Rectal smooth muscle tissue (tissue), 1 donor: ENCODE data around the gene RNF26.
A peak's percentile ranks its signal among the peaks of the same experiment; 100 is the strongest.

Experiments used
- H3K27ac ChIP-seq: one replicate; pipeline ENCODE4 v1.7.0; 2013; ENCODE audit warnings: low read depth, low read length, inconsistent platforms
- H3K27me3 ChIP-seq: one replicate; pipeline ENCODE4 v1.7.0; 2013; ENCODE audit warnings: low read length; ENCODE audit not compliant: control insufficient read depth, insufficient read depth
- H3K36me3 ChIP-seq: one replicate; pipeline ENCODE4 v1.7.0; 2013; ENCODE audit warnings: low read length; ENCODE audit not compliant: control insufficient read depth, insufficient read depth
- H3K4me1 ChIP-seq: one replicate; pipeline ENCODE4 v1.7.0; 2013; ENCODE audit warnings: low read length; ENCODE audit not compliant: control insufficient read depth, insufficient read depth
- H3K4me3 ChIP-seq: one replicate; pipeline ENCODE4 v1.7.0; 2013; ENCODE audit warnings: low read length
- H3K9ac ChIP-seq: one replicate; pipeline ENCODE4 v1.7.0; 2013; ENCODE audit warnings: low read length

RNF26 gene

DNA sequence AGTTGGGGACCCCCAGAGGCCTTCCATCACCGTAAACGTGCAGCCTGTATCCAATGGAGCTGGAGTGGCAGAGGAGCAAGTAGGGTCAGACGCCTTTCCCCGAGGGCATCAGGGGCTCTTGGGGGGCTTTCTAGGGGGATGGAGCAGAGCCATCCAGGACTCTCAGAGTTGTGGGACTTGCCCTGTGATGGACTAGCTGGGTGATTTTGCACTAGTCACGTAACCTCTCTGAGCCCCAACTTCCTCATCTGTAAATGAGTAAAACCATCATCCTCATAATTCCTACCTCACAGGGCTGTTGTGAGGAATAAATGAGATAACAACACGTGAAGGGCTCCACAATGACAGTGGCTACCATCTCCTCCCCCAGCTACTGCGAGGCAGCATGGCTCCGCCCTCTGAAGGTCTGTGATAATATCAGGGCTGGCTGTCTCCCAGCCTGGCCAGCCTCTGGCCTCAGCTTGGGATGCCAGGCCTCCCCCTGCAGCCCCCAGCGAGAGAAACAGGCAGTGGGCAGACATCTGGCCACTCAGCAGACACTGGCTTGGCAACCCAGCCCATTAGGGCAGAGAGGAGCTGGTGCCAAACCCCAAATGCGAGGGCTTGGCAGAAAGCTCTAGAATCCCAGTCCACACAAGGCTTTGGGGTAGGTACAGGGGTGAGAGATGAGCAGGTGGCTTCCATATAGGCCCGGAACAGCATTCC, 40.5 kb downstream of the RNF26 start:
- Histone ChIP-seq H3K4me3 (no peak overlapping the region), H3K27me3 (no peaks in the 10 kb centered on the region), H3K27ac (peak overlapping the region; percentile 78), H3K4me1 (no peaks in the 10 kb centered on the region), H3K36me3 (no peaks in the 10 kb centered on the region), H3K9ac (no peak overlapping the region)

DNA sequence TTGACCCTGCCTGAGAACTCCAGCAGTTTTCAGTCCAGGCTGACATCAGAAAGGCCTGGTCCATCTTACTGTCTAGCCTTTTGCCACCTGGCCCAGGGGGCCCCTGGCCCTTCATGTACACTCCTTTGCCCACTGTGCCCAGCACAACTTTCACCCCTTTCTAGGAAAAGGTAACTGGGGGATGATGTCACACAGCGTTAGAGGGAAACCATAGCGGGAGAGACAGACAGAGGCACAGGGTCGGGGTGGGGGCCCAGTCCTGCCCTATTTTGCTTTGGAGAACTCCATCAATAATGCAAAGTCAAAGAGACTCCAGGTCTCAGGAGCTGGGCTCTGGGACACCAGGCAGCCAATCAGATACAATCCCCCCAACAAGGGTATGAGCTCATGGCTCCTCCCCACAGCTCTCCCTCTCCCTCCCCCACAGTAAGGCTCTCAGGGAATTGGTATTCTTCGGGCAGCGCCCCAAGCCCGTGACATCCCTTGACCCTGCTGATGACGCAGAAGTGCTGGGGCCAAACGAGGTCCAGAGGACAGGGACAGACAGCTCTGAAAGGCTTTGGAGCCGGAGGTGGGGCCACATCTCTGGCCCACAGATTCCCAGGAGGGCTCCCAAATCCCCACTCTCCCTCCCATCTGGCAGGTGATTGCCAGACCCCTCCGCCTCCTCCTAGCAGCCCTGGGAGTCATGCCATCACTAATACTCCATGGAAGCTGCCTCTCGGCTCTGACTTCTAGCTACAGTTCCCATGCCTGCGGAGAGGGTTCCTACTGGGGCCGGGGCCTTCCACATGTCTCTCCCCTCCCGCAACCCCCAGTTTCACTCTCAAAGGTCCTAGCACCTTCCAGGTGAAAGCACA, 41.2 kb downstream of the RNF26 start:
- no peak overlapping the region for H3K4me3 ChIP-seq
- no peaks in the 10 kb centered on the region for H3K4me1 ChIP-seq
- H3K36me3 ChIP-seq: no peaks in the 10 kb centered on the region
- H3K27me3 ChIP-seq: no peaks in the 10 kb centered on the region
- H3K9ac ChIP-seq: no peak overlapping the region
- peak overlapping the region; percentile 79 for H3K27ac ChIP-seq

DNA sequence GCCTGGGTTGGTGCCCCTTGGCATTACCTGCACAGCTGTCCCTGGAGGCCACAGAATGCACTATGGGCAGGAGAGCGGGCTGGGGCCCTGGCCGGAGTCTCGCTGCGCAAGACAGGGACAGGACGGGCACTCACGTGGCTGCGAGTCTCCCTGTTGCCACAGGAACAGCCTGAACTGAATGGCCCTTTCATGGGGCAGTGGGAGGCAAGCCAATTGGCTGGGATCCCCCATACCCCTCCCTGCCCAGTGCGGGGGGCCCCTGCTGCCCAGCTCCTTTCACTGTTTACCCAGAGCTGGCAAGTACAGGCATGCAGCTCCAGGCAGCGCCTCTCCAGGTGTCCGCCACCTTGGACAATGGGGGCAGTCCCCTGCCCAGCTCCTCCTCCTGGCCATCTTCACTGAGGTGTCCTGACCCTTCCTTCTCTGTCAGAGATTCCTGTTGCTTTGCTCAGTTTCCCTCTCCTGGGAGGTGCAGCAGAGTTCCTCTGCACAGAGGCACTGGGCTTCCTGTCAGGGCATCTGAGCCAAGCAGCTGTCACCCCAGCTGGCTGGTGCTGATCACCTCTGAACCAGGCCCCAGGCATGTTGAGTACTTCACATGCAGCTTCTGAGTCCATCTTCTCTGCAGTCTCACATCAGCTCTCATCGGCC, 42.0 kb downstream of the RNF26 start:
- H3K27me3 ChIP-seq: no peaks in the 10 kb centered on the region
- H3K36me3 ChIP-seq: no peaks in the 10 kb centered on the region
- H3K27ac ChIP-seq: peak overlapping the region; percentile 79
- peaks cover 5% of the 10 kb centered on the region for H3K4me1 ChIP-seq
- no peak overlapping the region for H3K4me3 ChIP-seq
- H3K9ac ChIP-seq: no peak overlapping the region

DNA sequence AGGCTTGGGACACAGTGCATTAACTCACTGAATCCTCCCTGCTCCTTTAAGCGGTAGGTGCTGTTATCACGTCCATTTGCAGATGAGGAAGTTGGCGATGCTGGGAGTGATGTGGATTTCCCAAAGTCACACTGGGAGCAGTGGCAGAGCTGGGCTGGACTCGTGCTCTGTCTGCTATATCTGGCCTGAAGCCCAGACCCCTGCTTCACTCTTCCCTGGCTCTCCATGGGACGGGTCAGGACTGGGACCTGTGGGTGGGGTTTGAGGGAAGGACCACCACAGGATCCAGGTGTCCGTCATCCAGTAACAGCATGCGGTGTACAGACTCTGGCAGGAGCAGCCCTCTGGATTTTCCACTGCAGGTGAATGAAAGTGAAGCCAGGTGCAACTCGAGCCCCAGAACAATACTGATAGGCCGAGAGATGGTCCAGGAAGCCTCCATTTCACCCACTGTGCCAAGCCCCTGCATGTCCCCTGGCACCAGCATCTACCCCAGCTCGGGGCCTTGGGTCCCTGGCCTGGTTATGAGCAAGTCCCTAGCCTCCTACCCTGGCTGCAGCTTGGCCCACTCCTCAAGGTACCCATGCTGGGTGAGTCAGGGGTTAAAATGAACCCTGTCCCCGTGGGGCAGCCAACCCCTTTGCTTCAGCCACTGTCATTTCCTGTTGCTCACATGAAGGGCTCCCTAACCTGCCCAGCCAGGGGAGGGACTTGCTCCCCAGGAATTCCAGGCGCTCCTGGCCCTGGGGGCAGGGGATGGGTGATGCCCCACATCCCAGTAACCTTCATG, 43.0 kb downstream of the RNF26 start:
- H3K36me3 ChIP-seq: no peaks in the 10 kb centered on the region
- H3K27me3 ChIP-seq: no peaks in the 10 kb centered on the region
- no peak overlapping the region for H3K9ac ChIP-seq
- no peak overlapping the region for H3K27ac ChIP-seq
- peaks cover 12% of the 10 kb centered on the region for H3K4me1 ChIP-seq
- H3K4me3 ChIP-seq: no peak overlapping the region

DNA sequence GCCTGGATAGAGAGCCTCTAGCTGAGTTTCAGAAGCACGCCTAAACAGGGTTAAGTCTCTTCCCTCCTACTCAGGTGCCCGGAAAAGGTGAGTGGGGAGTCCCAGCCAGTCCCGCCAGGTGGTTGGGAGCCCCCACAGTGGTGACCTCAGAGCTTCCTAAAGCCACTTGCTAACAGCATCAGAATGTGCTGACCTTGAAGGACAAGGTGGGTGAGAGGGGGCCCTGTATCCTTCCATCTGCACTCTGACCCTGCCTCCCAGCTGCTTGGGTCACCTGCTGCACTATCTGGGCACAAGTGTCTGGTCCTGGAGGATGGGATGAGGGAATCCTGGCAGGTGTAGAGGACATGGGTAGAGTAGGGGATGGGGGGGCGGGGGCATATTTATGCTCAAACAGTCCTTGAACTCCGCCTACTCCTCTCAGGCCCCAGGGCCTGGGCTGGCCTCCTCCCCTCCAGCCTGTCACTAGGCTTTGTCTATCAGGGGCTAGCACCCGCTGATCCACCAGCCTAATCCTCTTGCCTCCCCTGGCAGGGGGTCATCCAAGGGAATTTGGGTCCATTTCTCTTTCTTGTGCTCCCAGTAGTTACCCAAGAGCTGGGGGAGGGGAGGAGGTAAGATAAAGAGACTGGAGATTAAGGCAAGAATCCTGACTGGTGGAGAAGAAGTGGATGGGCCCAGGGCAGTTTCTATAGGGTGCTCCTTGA, 43.8 kb downstream of the RNF26 start:
- no peak overlapping the region for H3K9ac ChIP-seq
- H3K4me1 ChIP-seq: peaks cover 12% of the 10 kb centered on the region
- no peak overlapping the region for H3K4me3 ChIP-seq
- H3K27me3 ChIP-seq: no peaks in the 10 kb centered on the region
- H3K27ac ChIP-seq: no peak overlapping the region
- H3K36me3 ChIP-seq: no peaks in the 10 kb centered on the region

GRCh38 chr11:119378851-119379465, 44.6 kb downstream of the RNF26 start:
- no peaks in the 10 kb centered on the region for H3K36me3 ChIP-seq
- no peaks in the 10 kb centered on the region for H3K27me3 ChIP-seq
- peaks cover 12% of the 10 kb centered on the region for H3K4me1 ChIP-seq
- no peak overlapping the region for H3K9ac ChIP-seq
- no peak overlapping the region for H3K27ac ChIP-seq
- H3K4me3 ChIP-seq: no peak overlapping the region

GRCh38 chr11:119380160-119380826, 46.0 kb downstream of the RNF26 start:
- Histone ChIP-seq H3K27ac (no peak overlapping the region), H3K4me3 (no peak overlapping the region), H3K4me1 (peaks cover 12% of the 10 kb centered on the region), H3K27me3 (no peaks in the 10 kb centered on the region), H3K9ac (no peak overlapping the region), H3K36me3 (no peaks in the 10 kb centered on the region)

DNA sequence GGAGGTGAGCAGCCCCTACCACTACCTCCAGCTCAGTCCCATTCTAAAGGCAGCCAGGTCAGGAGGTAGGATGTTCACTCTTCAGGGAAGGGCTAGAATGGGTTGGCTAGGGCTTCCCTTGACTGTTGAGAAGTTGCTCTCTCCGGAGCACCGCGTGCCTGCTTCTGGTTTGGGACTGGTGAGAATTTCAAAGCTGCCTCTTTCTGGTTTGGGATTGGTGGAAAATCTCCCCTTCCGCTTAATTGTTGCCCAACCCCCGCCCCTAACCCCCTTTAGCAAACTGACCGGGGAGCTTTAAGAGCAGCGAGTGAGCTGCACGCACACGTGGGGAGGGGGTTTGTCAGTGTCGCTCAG, 46.5 kb downstream of the RNF26 start:
- no peaks in the 10 kb centered on the region for H3K27me3 ChIP-seq
- H3K4me3 ChIP-seq: peak overlapping the region; percentile 81
- H3K4me1 ChIP-seq: peaks cover 12% of the 10 kb centered on the region
- peak overlapping the region; percentile 3 for H3K9ac ChIP-seq
- H3K36me3 ChIP-seq: no peaks in the 10 kb centered on the region
- no peak overlapping the region for H3K27ac ChIP-seq

DNA sequence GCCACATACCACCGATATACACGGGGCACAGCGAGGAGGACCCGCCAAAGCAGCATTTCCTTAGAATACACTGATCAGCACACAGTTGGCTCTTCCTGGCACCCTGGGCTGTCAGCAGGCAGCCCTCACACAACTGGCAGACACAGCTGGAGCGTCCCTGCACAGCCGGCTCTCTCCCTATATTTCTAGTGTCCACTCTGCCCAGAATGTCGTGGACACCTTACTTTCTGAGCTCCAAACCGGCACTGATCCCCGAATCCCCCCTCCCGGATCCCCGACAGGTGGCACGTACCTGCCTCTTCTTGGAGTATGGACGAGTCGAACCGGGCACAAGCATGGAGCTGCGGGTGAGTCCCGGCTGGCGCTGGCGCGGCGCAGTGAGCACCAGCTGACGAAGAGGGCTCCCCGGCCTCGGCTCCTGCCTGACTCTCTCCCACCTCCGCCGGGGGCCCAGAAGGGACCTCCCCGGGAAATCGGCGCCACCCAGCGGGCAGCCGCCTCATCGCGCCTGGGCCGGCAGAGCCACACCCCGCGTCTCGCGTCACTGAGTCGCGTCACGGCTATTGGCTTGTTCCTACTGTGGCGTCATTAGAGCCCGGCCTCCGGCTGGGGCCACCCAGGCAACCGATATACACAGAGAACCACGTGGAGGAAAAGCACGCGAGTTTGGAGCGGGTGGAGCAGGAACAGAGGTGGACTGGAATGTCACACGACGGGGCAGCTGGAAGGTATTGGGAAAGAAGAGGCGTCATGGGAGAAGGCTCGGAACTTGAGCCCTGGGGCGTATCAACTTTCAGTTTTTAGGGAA, 47.1 kb downstream of the RNF26 start, which contains the start of gene USP2:
USP2 (minus strand) TSS at position 510 of the 808 bp plus-strand sequence. CDS start 8,210 bp downstream, outside the sequence.
- Histone ChIP-seq H3K4me3 (peak within 1 kb of the TSS; percentile 81), H3K27ac (no peak within 1 kb of the TSS), H3K4me1 (peaks cover 12% of the 10 kb centered on the region), H3K9ac (peak within 1 kb of the TSS; percentile 3), H3K27me3 (no peaks in the 10 kb centered on the region), H3K36me3 (no peaks in the 10 kb centered on the region)

DNA sequence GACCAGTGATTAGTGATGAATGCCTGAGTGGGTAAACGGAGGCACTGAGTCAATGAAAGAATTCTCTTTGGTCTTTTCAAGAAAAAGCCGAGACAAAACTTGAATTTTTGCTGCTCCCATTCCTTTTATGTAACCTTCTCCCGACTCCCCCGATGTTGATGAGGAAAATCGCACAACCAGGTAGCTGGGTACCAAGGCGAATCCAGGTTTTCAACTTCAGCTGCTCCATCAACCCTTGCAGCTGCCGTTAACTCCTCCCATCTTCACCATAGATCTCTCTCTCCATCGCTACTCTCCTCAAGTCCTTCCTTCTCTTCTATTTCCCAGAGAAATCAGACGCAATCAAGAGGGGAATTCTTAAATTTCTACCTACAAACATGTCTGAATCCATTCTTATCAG, 47.8 kb downstream of the RNF26 start:
- no peaks in the 10 kb centered on the region for H3K27me3 ChIP-seq
- peaks cover 12% of the 10 kb centered on the region for H3K4me1 ChIP-seq
- H3K36me3 ChIP-seq: no peaks in the 10 kb centered on the region
- H3K4me3 ChIP-seq: peak overlapping the region; percentile 81
- no peak overlapping the region for H3K27ac ChIP-seq
- H3K9ac ChIP-seq: no peak overlapping the region
